GM18499 (cell line): ENCODE results near the gene PRF1.

Experiments used
- ATAC-seq: cut with Tn5 transposase; IDR thresholded peaks from one replicate; pipeline ENCODE4 v1.9.1; 2021; ENCODE audit warnings: moderate number of reproducible peaks; ENCODE audit not compliant: insufficient read depth, unreplicated experiment

PRF1 gene

DNA sequence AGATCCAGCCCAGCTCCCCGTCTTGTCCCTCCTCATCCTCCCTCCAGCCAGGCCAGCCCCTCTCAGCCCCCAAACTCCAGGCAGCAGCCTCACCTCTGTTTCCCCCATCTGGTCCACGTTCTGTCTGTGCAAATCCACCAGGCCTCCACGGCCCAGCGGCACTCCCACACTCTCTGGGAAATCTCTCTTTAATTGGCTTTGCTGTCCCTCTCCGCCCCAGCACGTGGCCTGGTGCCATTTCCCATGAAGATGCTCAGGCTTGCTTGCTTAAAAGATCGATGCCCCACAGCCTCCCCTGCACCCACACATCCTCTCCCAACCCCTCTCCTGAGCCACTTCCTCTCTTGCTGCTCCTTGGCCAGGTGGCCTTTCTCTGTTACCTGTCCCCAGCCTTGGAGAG, 39.3 kb downstream of the PRF1 start:
- ATAC-seq: no peak

DNA sequence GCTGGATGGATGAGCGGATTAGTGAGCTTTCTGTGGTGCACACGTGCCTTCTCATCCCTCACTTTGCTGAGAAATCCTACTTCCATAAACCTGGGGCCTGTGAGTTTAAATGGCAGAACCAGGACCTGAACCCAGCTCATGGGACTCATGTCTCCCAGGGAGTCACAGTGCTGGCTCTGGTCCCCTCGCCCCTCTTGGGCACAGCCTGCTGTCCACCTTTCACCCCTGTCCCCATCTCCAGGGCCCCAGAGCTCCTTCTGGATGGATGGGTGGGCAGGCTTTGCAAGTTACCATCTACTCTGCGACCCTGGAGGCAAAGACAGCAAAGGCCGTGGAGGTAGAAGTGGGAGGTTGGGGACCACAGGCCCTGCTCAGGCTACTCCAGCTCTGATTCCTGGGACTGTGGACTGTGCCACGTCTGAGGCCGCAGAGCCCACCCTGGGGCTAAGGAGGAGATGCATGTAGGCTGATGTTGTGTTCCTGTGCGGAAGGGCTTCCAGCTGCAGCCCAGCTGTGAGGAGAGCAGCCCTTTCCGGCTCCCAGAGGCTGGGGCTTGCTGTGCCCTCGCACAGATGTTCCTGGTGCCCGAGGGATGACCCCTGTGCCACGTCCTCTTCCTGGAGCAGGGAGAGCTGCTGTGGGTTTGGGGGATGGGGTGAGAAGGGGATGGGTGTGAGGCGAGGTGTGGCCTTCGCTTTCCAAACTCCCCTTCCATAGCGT, 40.3 kb downstream of the PRF1 start:
- no peak for ATAC-seq

DNA sequence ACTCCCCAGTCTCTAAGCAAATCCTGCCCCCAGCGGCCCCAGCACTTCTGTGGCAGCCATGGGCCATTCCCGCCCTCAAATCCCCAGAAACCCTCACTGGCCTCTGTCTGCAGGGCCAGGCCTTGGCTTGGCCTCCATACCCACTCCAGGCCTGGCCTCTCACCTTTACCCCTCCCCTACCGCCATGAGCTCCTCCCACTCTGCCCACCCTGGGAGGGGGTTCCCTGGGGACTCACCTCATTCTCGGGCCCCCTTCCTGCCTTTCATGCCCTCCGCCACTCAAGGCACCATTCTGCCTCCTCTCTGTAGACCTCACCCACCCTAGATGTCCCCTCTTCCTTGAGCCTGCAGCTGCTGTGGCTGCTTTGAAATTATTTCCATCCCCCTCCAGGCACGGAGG, 41.0 kb downstream of the PRF1 start:
- ATAC-seq: no peak

DNA sequence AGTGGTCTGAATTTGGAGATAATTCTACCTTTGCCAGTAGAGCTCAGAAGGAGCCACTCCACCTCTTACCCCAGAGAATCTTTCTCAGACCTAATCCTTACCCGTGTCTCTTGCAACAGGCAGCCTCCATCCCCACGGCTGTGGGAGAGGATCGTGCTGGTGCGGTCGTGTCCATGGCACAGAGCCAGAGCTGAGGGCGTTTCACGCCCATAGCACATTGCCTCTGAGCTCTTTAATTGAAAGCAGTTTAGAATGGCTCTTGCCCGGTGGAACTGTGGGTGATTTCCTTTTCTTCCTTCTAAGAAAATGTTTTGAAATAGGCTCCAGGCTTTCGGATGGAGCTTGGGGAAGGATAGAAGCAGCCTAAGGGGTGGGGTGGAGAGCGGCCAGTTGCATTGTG, 41.5 kb downstream of the PRF1 start:
- ATAC-seq: no peak

DNA sequence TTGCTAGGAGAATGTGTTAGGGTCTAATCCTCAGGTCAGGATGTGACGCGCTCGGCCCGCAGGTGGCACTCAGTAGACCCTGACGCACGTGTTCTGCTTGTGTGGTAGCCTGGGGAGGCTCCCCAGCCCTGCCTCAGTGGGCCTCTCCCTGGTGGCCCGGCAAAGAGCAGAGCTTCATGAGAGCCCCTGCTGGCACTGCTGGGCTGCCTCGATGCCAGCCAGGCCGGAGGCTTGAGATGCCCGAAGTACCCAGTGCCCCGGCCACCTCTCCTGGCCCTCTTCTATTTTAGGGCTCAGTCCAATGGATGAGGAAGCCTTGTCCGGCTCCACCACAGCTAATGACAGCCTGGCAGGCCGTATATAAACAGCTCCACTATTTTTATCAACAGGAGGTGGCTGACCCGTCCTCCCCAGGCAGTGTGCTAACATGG, 42.0 kb downstream of the PRF1 start:
- no peak for ATAC-seq

DNA sequence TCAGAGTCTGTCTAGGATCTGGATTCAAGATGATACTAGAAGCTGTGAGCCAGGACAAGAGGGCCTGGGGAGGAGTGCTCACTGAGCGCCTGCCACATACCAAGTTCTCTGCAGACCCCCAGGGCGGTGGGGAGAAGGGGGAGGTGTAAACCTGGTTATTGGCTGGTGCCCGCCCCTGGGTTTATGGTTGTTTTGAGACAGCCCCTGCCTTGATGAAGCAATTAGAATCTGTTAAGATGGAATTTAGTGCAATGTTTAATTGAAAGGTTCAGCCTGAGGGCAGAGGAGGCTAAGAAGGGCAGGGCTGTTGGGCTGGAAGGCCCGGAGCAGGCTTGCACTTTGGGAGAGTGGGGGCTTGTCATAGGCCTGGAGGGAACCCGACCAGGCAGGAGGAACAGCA, 42.7 kb downstream of the PRF1 start:
- ATAC-seq: no peak

DNA sequence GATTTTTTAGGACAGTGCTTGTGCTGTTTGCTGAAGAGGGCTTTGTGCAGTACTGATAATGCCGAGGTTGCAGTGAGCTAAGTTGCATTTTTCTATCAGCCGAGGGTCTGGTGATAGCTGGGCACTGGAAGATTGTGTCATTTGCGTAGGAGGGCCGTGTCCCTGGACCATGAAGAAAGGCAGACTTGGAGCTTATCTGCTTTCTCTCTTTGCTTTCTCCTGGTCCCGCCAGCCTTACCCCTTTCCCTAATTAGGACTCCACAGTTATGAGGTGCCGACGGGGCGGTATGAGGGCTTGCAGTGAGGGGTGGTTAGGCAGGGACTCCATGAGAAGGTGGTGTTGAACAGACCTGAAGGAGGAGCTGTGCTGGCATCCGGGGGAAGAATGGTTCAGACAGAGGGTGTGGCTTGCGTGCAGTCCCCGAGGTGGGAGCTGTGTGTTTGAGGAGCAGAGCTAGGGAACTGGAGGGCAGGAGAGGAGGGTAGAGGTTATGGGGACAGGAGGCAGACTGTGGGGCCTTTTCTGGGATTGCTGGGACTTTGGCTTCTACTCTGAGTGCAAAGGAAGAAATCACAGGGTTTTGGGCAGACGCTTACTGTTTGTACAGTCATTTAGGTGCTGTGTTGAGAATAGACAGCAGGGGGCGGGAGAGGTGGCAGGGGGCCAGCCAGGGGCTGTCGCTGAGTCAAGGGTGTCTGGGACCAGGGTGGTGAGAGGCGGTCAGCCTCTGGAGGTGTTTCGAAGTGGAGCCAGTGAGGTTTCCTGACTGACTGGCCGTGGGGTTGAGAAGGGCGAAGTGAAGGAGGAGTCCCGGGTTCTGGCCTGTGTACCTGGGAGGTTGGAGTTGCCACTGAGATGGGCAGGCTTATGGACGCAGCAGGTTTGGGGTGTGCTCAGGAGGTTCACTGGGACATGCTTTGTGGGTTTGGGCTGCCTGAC, 43.4 kb downstream of the PRF1 start:
- ATAC-seq: no peak

DNA sequence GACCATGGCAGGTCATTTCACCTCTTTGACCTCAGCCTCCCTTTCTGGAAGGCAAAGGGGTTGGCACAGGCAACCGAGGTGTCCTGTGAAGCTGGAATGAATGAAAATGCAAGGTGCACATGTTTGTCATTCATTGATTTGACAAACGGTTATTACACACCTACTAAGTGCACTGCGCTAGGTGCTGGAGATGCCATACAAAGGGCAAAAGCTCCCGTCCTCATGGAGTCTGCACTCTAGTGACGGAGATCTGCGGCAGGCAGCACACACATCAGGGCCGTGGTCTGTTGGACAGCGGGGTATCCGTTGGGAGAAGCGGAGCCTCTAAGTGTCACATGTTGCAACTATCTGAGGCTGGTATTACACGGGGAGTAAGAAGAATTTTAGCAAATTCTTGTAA, 44.2 kb downstream of the PRF1 start:
- ATAC-seq: no peak

DNA sequence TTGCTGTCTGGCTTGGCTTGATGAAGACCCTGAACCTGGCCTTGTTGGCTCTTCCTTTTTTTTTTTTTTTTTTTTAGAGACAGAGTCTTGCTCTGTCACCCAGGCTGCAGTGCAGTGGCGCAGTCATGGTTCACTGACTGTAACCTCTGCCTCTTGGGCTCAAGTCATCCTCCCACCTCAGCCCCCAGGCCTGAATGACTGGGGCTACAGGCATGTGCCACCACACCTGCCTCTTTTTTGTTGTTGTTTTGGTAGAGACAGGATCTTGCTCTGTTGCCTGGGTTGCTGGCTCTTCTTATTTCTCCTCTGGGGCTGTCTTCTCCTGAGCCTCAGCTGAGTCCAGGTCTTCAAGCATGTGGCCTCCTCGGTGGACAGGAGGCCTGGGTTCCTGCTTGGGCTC, 44.7 kb downstream of the PRF1 start:
- ATAC-seq: no peak

DNA sequence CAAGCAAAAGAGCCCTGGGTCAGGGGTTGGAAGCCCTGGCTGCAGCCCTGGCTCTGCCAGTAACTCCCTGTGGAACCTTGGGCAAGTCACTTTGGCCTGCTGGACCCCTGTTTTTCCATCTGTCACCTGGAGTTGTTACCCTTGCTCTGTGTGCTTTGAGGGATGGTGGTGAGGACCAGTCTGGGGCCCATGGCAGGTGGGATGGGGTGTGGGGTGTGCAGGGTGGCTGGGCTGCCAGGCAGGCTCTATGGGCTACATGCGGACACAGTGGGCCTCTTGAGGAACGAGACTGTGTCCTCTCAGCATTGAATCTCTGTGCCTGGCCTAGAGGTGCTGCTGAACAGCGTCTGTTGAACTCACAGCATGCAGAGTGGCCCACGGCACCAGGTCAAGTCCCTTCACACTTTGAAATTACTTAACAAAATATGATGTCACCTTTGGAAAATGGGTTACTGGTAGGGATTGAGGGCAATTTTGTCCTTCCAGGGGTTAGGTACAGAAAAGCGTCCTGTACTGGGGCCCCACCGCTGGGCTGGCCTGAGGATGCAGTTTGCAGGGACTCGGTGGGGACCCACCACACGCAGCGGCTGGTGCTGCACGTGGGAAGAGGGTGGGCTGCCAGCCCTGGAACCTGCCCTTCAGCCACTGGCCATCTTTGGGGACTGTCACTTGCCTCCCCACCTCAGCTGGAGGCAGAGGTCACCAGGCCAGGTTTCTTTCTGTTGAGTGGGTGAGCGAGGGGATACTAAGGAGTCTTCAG, 45.3 kb downstream of the PRF1 start:
- ATAC-seq: no peak

DNA sequence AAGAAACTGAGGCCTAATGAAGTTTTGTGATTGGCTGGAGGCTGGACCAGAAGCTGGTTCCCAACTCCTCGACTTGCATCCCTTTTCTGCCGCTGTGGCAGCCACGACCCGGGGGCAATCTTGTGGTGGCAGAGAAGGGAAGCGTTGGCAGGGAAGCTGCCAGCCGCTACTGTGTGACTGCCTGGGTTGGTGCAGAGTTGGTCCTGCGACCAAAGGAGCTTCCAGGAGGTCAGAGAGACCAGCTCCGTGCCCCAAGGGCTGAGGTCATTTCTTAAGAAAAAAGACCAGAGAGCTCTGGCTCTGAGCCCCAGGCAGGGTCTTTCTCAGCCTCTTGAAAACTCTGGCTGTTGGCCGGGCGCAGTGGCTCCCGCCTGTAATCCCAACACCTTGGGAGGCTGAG, 47.2 kb downstream of the PRF1 start:
- no peak for ATAC-seq

DNA sequence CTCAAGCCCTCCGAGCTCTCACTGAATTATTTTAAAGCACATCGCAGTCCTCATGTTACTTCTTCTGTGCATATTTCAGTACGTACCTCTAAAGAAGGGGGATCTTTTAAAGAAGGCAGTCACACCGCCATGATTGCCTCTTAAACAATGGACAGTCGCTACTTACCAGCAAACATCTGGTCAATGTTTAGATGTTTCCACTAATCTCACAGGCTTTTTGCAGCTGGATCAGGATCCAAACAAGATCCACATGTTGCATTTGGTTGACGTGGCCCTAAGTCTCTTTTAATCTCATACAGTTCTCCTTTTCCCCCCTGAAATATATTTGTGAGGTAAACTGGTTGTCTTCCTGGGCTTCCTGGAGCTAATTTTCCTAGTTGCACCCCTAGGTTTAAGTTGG, 50.0 kb downstream of the PRF1 start:
- no peak for ATAC-seq

DNA sequence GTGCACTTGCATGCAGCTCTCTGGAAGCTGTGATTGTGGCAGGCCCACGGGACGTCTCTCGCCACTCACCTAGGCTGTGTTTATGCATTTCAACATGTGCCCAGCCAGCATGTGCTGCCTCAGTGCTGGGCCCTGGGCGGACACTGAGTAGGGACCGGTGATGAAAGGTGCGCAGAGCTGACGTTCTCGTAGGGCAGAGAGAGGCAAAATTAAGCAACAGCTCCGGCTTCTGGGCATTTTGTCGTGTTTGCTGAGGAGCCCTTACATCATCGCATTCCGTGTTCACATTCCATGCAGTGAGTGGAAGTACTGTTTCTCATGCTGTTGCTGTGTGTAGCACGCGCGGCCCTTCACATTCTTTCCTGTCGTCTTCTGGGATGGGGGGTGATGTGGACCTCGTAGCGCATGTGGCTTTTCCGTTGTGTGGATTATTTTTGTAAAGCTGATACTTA, 50.5 kb downstream of the PRF1 start:
- no peak for ATAC-seq

DNA sequence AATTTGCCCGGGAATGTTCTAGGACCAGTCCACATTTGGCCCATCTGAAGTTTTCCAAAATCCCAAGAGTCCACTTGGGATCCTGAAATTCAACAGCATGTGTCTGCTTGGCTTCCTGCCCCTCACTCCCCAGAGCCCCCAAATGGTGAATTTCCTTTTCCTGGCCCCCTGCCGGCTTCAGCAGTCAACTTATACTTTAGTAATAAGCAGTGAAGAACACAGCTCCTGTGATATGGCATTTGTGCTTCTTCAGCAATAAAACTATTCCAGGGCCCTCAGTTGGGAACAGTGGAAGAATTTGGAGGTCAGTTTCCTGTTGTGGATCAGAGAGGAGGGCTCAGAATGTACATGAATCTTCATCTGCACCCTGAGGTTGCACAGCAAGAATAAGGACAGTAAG, 51.1 kb downstream of the PRF1 start:
- no peak for ATAC-seq

DNA sequence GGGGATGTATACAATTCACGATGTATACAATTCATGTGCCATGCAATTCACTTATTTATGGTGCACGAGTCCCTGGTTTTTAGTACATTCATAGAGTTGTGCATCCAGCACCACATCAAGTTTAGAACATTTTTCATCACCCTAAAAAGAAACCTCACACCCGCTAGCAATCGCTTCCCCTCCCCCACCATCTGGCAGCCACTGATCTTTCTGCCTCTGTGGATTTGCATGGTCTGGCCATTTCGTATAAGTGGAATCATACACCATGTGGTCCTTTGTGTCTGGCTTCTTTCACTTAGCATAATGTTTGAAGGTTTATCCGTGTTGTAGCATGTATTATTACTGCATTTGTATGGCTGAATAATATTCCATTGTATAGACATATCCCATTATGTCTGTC, 52.1 kb downstream of the PRF1 start:
- no peak for ATAC-seq

DNA sequence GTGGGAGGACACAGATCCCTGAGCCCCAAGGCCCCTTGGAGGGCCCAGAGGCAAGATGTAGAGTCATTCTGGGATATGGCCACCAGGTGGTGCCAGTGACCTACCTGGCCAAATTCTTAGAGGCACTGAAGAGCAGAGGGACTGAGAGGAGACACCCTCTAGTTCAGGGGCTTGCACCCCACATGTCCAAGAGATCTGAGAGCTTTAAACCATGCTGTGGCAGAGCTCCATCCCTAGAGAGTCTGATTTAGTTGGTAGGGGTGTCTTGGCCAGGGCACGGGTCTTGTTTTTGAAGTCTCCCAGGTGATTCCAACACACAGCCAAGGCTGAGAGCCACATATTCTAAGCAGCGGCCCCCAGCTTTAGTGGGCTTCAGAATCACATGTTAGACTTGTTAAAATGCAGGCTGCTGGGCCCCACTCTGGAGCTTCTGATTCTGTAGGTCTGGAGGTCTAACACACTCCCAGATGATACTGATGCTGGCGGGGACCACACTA, 52.5 kb downstream of the PRF1 start:
- no peak for ATAC-seq

DNA sequence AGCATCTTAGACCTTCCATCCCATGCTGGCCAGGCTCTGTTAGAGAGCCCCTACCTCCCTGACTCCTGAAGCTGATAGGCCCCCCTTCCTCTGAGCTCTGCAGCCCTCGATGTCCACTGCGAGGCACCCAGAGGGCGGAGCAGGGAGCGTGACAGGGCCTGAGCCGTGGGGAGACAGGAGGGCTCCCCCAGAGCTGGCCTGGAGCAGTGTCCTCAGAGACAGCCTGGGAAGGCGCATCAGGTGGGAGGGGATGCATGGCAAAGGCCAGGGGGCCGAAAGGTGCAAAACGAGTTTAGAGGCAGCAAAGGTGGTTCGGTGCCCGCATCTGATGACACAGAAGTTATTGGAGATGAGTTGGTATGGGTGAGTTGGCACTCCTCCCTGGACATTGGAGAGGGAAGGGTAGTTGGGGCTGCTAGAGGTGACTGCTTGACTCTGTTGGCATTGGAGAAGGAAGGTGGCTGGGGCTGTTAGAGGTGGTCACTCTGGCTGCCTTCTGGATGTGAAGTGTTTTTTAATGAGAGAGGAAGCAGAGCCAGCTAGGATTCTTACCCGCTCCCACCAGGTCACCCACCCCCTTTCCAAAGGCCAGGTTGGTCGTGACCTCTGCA, 53.1 kb downstream of the PRF1 start:
- ATAC-seq: no peak
